ENCODE measurements around the gene NPAS3. TPM values are rescaled to one million over a fixed set of nuclear protein-coding genes. Genes with fewer than 3 reads are reported as not detected.
"Not testable (repeated sequence)": the region's sequence is repeated elsewhere in the genome, so short reads cannot be mapped to it uniquely, and the experiment has no call there.

Gene NPAS3
- total RNA-seq, 1 donor from 2014 or later: 8.4 TPM

- no peak for DNase-seq (ENCODE audit: low spot score)
Observed at GRCh38 chr14:33068626-33069025, 129.9 kb downstream of the NPAS3 start.

- DNase-seq (ENCODE audit: low spot score): no peak
Observed at GRCh38 chr14:33070475-33070874, 131.8 kb downstream of the NPAS3 start.

GRCh38 chr14:33073023-33073422 lies 134.3 kb downstream of the NPAS3 start:
- DNase-seq (ENCODE audit: low spot score): no peak

GRCh38 chr14:33081259-33081658 lies 142.6 kb downstream of the NPAS3 start:
- DNase-seq (ENCODE audit: low spot score): no peak

GRCh38 chr14:33085799-33086198 lies 147.1 kb downstream of the NPAS3 start:
- DNase-seq (ENCODE audit: low spot score): no peak

- DNase-seq (ENCODE audit: low spot score): not testable (repeated sequence)
Observed at GRCh38 chr14:33088274-33088673, 149.6 kb downstream of the NPAS3 start.

- no peak for DNase-seq (ENCODE audit: low spot score)
Observed at GRCh38 chr14:33098016-33098415, 159.3 kb downstream of the NPAS3 start.

GRCh38 chr14:33103489-33103888 lies 164.8 kb downstream of the NPAS3 start:
- DNase-seq (ENCODE audit: low spot score): no peak

GRCh38 chr14:33103966-33104365 lies 165.3 kb downstream of the NPAS3 start:
- no peak for DNase-seq (ENCODE audit: low spot score)

GRCh38 chr14:33110737-33111443 lies 172.2 kb downstream of the NPAS3 start:
- no peak for DNase-seq (ENCODE audit: low spot score)

- DNase-seq (ENCODE audit: low spot score): no peak
Observed at GRCh38 chr14:33114331-33114730, 175.7 kb downstream of the NPAS3 start.

GRCh38 chr14:33118668-33119067 lies 180.0 kb downstream of the NPAS3 start:
- DNase-seq (ENCODE audit: low spot score): peak; percentile 75

GRCh38 chr14:33120341-33120740 lies 181.7 kb downstream of the NPAS3 start:
- no peak for DNase-seq (ENCODE audit: low spot score)

GRCh38 chr14:33120966-33121365 lies 182.3 kb downstream of the NPAS3 start:
- no peak for DNase-seq (ENCODE audit: low spot score)

- no peak for DNase-seq (ENCODE audit: low spot score)
Observed at GRCh38 chr14:33123281-33123680, 184.6 kb downstream of the NPAS3 start.

GRCh38 chr14:33126433-33126832 lies 187.8 kb downstream of the NPAS3 start:
- DNase-seq (ENCODE audit: low spot score): no peak

- no peak for DNase-seq (ENCODE audit: low spot score)
Observed at GRCh38 chr14:33127531-33127930, 188.9 kb downstream of the NPAS3 start.

GRCh38 chr14:33131801-33132200 lies 193.1 kb downstream of the NPAS3 start:
- DNase-seq (ENCODE audit: low spot score): no peak

- DNase-seq (ENCODE audit: low spot score): no peak
Observed at GRCh38 chr14:33134162-33134561, 195.5 kb downstream of the NPAS3 start.

GRCh38 chr14:33134975-33135374 lies 196.3 kb downstream of the NPAS3 start:
- DNase-seq (ENCODE audit: low spot score): no peak

- no peak for DNase-seq (ENCODE audit: low spot score)
Observed at GRCh38 chr14:33150666-33151428, 212.2 kb downstream of the NPAS3 start.

- no peak for DNase-seq (ENCODE audit: low spot score)
Observed at GRCh38 chr14:33163109-33163508, 224.4 kb downstream of the NPAS3 start.

GRCh38 chr14:33163600-33163999 lies 224.9 kb downstream of the NPAS3 start:
- DNase-seq (ENCODE audit: low spot score): no peak

Measured in umbilical cord (tissue), 2 donors.